ENCODE results near the gene CDKN2C.
A peak's percentile ranks its signal among the peaks of the same experiment; 100 is the strongest.
"Not testable (repeated sequence)": the region's sequence is repeated elsewhere in the genome, so short reads cannot be mapped to it uniquely, and the experiment has no call there.

Gene CDKN2C

GRCh38 chr1:50969611-50970508 lies at the start of gene CDKN2C:
CDKN2C (plus strand) TSS chr1:50970245; CDS start chr1:50970369, 124 bp downstream.
- no peak for DNase-seq (ENCODE audit: low read depth, low spot score)

GRCh38 chr1:50920409-50920808 lies 49.6 kb upstream of the CDKN2C start:
- no peak for DNase-seq (ENCODE audit: low read depth, low spot score)

GRCh38 chr1:50921029-50921428 lies 49.0 kb upstream of the CDKN2C start:
- no peak for DNase-seq (ENCODE audit: low read depth, low spot score)

GRCh38 chr1:50923564-50923963 lies 46.5 kb upstream of the CDKN2C start:
- no peak for DNase-seq (ENCODE audit: low read depth, low spot score)

- DNase-seq (ENCODE audit: low read depth, low spot score), result no peak
These were observed 40.6 kb upstream of the CDKN2C start for GRCh38 chr1:50929376-50929958.

- no peak for DNase-seq (ENCODE audit: low read depth, low spot score)
These were observed 39.9 kb upstream of the CDKN2C start for GRCh38 chr1:50930193-50930592.

- DNase-seq (ENCODE audit: low read depth, low spot score), result no peak
These were observed 38.9 kb upstream of the CDKN2C start for GRCh38 chr1:50930965-50931737.

GRCh38 chr1:50932043-50932442 lies 38.0 kb upstream of the CDKN2C start:
- DNase-seq (ENCODE audit: low read depth, low spot score), result not testable (repeated sequence)

GRCh38 chr1:50933770-50934169 lies 36.3 kb upstream of the CDKN2C start:
- not testable (repeated sequence) for DNase-seq (ENCODE audit: low read depth, low spot score)

- no peak for DNase-seq (ENCODE audit: low read depth, low spot score)
These were observed 35.2 kb upstream of the CDKN2C start for GRCh38 chr1:50934838-50935237.

GRCh38 chr1:50935276-50935675 lies 34.8 kb upstream of the CDKN2C start:
- DNase-seq (ENCODE audit: low read depth, low spot score), result not testable (repeated sequence)

- no peak for DNase-seq (ENCODE audit: low read depth, low spot score)
These were observed 33.7 kb upstream of the CDKN2C start for GRCh38 chr1:50936321-50936720.

GRCh38 chr1:50940291-50940690 lies 29.8 kb upstream of the CDKN2C start:
- no peak for DNase-seq (ENCODE audit: low read depth, low spot score)

- DNase-seq (ENCODE audit: low read depth, low spot score), result no peak
These were observed 27.7 kb upstream of the CDKN2C start for GRCh38 chr1:50942334-50942733.

GRCh38 chr1:50949286-50949982 lies 20.6 kb upstream of the CDKN2C start:
- DNase-seq (ENCODE audit: low read depth, low spot score), result no peak

GRCh38 chr1:50950396-50950795 lies 19.6 kb upstream of the CDKN2C start:
- DNase-seq (ENCODE audit: low read depth, low spot score), result no peak

GRCh38 chr1:50952566-50952965 lies 17.5 kb upstream of the CDKN2C start:
- not testable (repeated sequence) for DNase-seq (ENCODE audit: low read depth, low spot score)

- DNase-seq (ENCODE audit: low read depth, low spot score), result no peak
These were observed 14.9 kb upstream of the CDKN2C start for GRCh38 chr1:50955116-50955515.

GRCh38 chr1:50959303-50959912 lies 10.6 kb upstream of the CDKN2C start:
- no peak for DNase-seq (ENCODE audit: low read depth, low spot score)

GRCh38 chr1:50959913-50960844 lies 9.9 kb upstream of the CDKN2C start, which contains the start of gene FAF1:
FAF1 (minus strand) TSS chr1:50960267; CDS start chr1:50959811, 456 bp downstream.
- DNase-seq (ENCODE audit: low read depth, low spot score), result peak; percentile 87

All from activated naive CD8-positive, alpha-beta T cell treated with anti-CD3 and anti-CD28 coated beads, Interleukin-2, amount 50 U/mL, for 16 hours (primary cell).